Gastrocnemius medialis (tissue), 4 donors: ENCODE measurements around the gene TMEM108. TPM values are rescaled to one million over a fixed set of nuclear protein-coding genes. Genes with fewer than 3 reads are reported as not detected.

ENCODE experiments used
- ATAC-seq, 2 donors: fragments of 150-250 bp; one replicate each; pipeline ENCODE4 v1.9.1; 2016
- DNase-seq, 2 donors: peaks; one replicate each; pipeline ENCODE4 v3.0.0-alpha.2; 2019
- H3K27ac ChIP-seq, 4 donors: fragments of 200-600 bp; sonication (generic); 1 replicate in 1 of 4; 2 replicates in 3 of 4; pipeline ENCODE4 v1.5.1; 2016 to 2018; ENCODE audit warnings: mild to moderate bottlenecking in 2 of 4, moderate library complexity in 1 of 4
- H3K27me3 ChIP-seq, 3 donors: fragments of 200-600 bp; sonication (generic) in 2 of 3; 1 replicate in 1 of 3; 2 replicates in 2 of 3; pipeline versions ENCODE4 v1.5.1 to v1.6.0; 2016 to 2019; ENCODE audit warnings: mild to moderate bottlenecking in 1 of 3, moderate library complexity in 1 of 3
- H3K36me3 ChIP-seq, 2 donors: fragments of 200-600 bp; sonication (generic) in 1 of 2; one replicate each; pipeline ENCODE4 v1.5.1; 2017 to 2018
- H3K4me1 ChIP-seq, 2 donors: fragments of 200-600 bp; sonication (generic) in 1 of 2; one replicate each; pipeline ENCODE4 v1.5.1; 2016 to 2017; ENCODE audit warnings: mild to moderate bottlenecking in 2 of 2
- H3K4me3 ChIP-seq, 4 donors: fragments of 200-600 bp; sonication (generic) in 3 of 4; 1 replicate in 1 of 4; 2 replicates in 3 of 4; pipeline ENCODE4 v1.5.1; 2016 to 2019; ENCODE audit warnings: mild to moderate bottlenecking in 2 of 4
- H3K9me3 ChIP-seq, 3 donors: fragments of 200-600 bp; sonication (generic) in 2 of 3; 1 replicate in 1 of 3; 2 replicates in 2 of 3; pipeline ENCODE4 v1.5.1; 2016 to 2019
- POLR2A ChIP-seq, 2 donors: fragments of 450-650 bp; IDR thresholded peaks; one replicate each; pipeline ENCODE4 v1.6.1; 2017; ENCODE audit warnings: antibody characterized with exemption in 2 of 2, mild to moderate bottlenecking in 2 of 2, moderate library complexity in 2 of 2
- in situ Hi-C, 4 donors: fragments of 200-750 bp; cut with MboI; loops; one replicate each; pipeline versions ENCODE4 v1.15.0 to v1.8.0; 2017; ENCODE audit warnings: low sequenced_read_pairs in 4 of 4
- intact Hi-C: fragments of 100-400 bp; cut with DNase I; formaldehyde crosslinking; loops from one replicate; pipeline ENCODE4 v1.15.1; 2023; ENCODE audit warnings: low total_unique reads
- total RNA-seq, 4 donors: library from RNA; depleted of rRNA; stranded (reverse); fragments of >200 nt; gene quantifications; one replicate each; pipeline versions ENCODE4 v1.1.0 to v1.2.3, GENCODE V29; 2016
- TF ChIP-seq, protein P1 (sequence below), 5 experiments: fragments of 450-650 bp in 3 of 5; fragments of 200-600 bp in 2 of 5; sonication (generic) in 2 of 5; IDR thresholded peaks in 4 of 5; conservative IDR thresholded peaks in 1 of 5; 1 replicate in 4 of 5; 2 replicates in 1 of 5; pipeline ENCODE4 v1.5.1; 2016 to 2019; ENCODE audit warnings: antibody characterized with exemption in 5 of 5, mild to moderate bottlenecking in 3 of 5, moderate library complexity in 3 of 5

Gene TMEM108
- total RNA-seq, 4 donors from 2014 or later = 1.1 to 3.7 (median 2.4) TPM

DNA sequence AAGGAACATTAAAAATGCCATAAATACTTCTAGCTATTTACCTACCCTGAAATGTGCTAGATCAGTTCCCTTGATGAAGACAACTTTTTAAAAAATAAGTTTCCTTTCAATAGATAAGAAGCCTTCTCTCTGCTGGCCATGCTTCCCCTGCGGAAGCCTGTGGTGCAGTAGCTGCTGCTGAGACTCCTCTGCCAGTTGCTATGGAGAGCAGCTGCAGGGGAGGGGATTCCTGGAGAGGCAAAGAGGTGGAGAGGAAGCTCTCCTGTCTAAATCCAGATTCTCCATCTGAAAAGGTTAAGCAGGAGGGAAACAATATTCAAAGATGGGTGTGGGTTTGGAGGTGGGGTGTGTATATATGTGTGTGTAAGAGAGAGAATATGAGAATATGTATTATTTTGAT lies 291.9 kb downstream of the TMEM108 start:
- no peaks in the 10 kb centered on the region for H3K4me1 ChIP-seq
- intact Hi-C loops = no loop called here
- DNase-seq (no peak), ATAC-seq (no peak)
- H3K36me3 ChIP-seq = no peaks in the 10 kb centered on the region
- in situ Hi-C loops = no loop called here
- TF ChIP-seq, protein P1, sequence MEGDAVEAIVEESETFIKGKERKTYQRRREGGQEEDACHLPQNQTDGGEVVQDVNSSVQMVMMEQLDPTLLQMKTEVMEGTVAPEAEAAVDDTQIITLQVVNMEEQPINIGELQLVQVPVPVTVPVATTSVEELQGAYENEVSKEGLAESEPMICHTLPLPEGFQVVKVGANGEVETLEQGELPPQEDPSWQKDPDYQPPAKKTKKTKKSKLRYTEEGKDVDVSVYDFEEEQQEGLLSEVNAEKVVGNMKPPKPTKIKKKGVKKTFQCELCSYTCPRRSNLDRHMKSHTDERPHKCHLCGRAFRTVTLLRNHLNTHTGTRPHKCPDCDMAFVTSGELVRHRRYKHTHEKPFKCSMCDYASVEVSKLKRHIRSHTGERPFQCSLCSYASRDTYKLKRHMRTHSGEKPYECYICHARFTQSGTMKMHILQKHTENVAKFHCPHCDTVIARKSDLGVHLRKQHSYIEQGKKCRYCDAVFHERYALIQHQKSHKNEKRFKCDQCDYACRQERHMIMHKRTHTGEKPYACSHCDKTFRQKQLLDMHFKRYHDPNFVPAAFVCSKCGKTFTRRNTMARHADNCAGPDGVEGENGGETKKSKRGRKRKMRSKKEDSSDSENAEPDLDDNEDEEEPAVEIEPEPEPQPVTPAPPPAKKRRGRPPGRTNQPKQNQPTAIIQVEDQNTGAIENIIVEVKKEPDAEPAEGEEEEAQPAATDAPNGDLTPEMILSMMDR (IDR thresholded peaks at IDR 0.05 in 4 of 5, conservative IDR thresholded peaks at IDR 0.05 in 1 of 5) = no peak
- TF ChIP-seq POLR2A (IDR thresholded peaks at IDR 0.05) = no peak
- H3K9me3 ChIP-seq = no peaks in the 10 kb centered on the region
- no peaks in the 10 kb centered on the region for H3K27me3 ChIP-seq
- H3K27ac ChIP-seq = no peak overlapping the region
- no peak overlapping the region for H3K4me3 ChIP-seq

DNA sequence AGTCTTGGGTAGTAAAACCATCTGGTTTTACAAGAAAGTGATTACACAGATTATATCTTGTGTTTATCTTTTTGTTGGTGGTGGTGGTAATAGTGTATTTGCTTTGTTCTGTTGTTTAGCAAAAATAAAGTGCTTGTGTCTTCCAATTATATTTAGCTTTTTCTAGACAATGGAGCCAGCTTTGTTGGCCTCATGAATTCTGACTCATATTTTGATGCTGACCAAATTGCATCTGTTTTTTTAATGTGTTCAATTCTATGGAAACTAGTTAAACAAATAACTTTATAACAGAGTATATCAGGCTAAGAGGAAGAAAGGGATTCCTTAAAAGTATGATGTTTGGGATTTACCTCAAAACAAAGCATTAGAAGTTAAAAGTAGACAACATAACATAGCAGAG lies 292.3 kb downstream of the TMEM108 start:
- Histone ChIP-seq H3K36me3 (no peaks in the 10 kb centered on the region), H3K27me3 (no peaks in the 10 kb centered on the region), H3K9me3 (no peaks in the 10 kb centered on the region), H3K4me3 (no peak overlapping the region), H3K4me1 (no peaks in the 10 kb centered on the region), H3K27ac (no peak overlapping the region)
- in situ Hi-C loops = no loop called here
- ATAC-seq = no peak
- DNase-seq = no peak
- intact Hi-C loops = no loop called here
- TF ChIP-seq, protein P1 (IDR thresholded peaks at IDR 0.05 in 4 of 5, conservative IDR thresholded peaks at IDR 0.05 in 1 of 5) = no peak
- no peak for TF ChIP-seq POLR2A (IDR thresholded peaks at IDR 0.05)

DNA sequence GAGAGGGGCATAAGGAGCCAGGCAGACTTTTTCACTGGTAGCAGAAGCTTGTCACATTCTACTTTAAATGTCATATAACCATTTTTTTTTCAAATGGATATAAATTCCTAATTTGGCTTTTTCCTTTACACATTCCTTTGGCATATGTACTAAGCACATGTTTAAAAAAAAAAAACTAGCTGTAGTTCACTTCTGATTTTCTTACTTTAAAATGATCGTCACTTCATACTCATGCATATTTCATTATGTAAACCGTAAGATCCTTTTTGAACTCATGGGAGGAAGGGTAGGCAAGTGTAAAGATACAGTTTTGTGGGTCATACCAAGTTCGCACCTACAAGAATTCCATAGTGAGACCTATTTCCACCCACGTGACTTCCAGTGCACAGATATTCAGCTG lies 316.5 kb downstream of the TMEM108 start:
- H3K4me1 ChIP-seq = no peaks in the 10 kb centered on the region
- TF ChIP-seq, protein P1 (IDR thresholded peaks at IDR 0.05 in 4 of 5, conservative IDR thresholded peaks at IDR 0.05 in 1 of 5) = no peak
- no peak for TF ChIP-seq POLR2A (IDR thresholded peaks at IDR 0.05)
- H3K4me3 ChIP-seq = no peak overlapping the region
- no peak for ATAC-seq
- in situ Hi-C loops = no loop called here
- H3K27me3 ChIP-seq = no peaks in the 10 kb centered on the region
- H3K27ac ChIP-seq = no peak overlapping the region
- H3K9me3 ChIP-seq = no peaks in the 10 kb centered on the region
- DNase-seq = no peak
- intact Hi-C loops = no loop called here
- H3K36me3 ChIP-seq = no peaks in the 10 kb centered on the region

DNA sequence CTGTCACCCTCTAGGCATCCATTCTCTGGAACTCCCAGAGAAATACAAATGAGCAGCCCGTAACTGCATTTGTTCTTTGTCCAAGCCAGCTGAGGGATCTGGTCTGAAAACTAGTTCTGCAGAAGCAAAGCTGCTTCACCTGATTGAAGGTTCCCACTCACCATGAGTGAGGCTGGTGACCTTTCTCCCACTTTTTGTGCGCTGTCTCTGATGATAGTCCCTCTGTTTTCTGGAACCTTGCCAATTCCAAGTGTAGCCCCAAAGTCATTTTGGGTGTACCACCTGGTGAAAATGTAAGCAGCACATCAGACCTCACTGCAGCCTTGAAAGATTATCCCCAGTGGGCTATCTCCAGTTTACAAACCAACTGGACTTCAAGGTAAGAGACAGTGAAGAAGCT lies 322.3 kb downstream of the TMEM108 start:
- Histone ChIP-seq H3K4me1 (no peaks in the 10 kb centered on the region), H3K27ac (no peak overlapping the region), H3K36me3 (no peaks in the 10 kb centered on the region), H3K27me3 (no peaks in the 10 kb centered on the region), H3K4me3 (no peak overlapping the region), H3K9me3 (no peaks in the 10 kb centered on the region)
- intact Hi-C loops (no loop called here), in situ Hi-C loops (no loop called here)
- ATAC-seq = no peak
- DNase-seq = no peak
- TF ChIP-seq POLR2A (IDR thresholded peaks at IDR 0.05) = no peak
- TF ChIP-seq, protein P1 (IDR thresholded peaks at IDR 0.05 in 4 of 5, conservative IDR thresholded peaks at IDR 0.05 in 1 of 5) = no peak

DNA sequence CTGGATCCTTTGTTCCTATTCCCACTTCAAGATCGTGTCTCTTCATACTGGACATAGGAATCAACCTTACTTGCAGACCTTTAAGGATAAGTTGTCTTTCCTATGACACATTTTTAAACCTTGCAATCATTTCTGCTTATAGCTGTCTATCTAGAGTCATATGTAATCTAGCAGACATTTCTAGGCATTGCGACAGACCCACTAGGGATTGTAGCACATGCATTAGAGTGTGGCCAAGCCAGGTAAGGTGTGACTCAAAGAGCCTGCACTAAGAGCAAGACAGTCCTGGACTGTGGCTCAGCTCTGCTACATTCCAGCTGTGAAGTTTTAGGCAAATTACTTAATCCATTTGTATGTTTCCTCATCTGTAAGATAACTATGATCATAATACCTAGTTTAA lies 322.8 kb downstream of the TMEM108 start:
- Histone ChIP-seq H3K4me3 (no peak overlapping the region), H3K9me3 (no peaks in the 10 kb centered on the region), H3K4me1 (no peaks in the 10 kb centered on the region), H3K27ac (no peak overlapping the region), H3K36me3 (no peaks in the 10 kb centered on the region), H3K27me3 (no peaks in the 10 kb centered on the region)
- ATAC-seq (no peak), DNase-seq (no peak)
- in situ Hi-C loops (no loop called here), intact Hi-C loops (no loop called here)
- no peak for TF ChIP-seq POLR2A (IDR thresholded peaks at IDR 0.05)
